Stimulated activated CD8-positive, alpha-beta memory T cell treated with anti-CD3 and anti-CD28 coated beads, Interleukin-12 subunit alpha, Interleukin-12 subunit beta, amount 100 ng/mL, for 4 hours (primary cell): Measurements from ENCODE around the gene SEC14L1.
"Not testable (repeated sequence)": the region's sequence is repeated elsewhere in the genome, so short reads cannot be mapped to it uniquely, and the experiment has no call there.

Source experiments
- DNase-seq: peaks from one replicate; pipeline ENCODE4 v3.0.0-alpha.2; 2020; ENCODE audit warnings: low read depth

SEC14L1 gene

DNA sequence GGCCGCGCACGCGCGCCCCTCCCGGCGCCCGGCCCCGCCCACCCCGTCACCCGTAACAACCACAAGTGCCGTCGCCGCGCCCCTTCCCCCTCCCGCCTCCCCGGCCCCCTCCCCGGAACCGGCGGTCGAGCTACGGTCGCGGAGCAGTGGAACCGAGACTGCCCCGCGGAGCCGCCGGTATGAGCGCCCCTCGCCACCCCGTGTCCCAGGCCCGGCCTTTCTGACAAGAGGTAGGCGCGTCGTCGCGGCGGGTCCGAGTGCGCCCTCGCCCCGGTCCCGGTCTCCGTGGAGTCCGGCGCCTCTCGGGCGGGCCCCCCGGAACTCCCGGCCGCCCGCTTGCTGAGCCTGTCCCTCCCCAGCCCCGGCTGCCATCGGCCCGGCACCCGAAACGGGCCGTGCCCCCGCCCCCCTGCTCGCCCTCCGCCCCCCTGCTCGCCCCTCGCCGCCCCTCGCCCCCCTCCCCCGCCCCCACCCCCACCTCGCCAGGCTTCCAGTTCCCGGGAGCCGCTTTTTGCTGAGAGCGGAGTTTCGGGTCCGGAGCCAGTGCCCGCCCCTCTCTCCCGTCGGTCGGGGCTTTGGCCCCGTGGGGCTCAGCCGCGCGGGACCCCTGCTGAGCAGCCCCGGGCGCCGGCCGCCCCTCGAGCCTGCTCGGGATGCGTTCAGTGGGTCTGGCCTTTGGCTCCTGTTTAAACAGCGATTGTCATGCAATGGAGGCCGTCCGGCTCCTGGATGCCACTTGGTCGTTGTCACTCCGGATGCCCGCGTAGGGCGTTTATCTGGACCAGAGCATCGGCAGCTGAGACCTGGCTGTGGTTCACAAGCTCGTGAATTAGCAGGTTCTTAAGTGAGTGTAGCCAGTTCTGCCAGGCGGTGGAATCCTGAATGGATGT, at the start of gene SEC14L1:
Gene SEC14L1 (plus strand): TSS at position 92 of the 890 bp plus-strand sequence. CDS start 2,628 bp downstream, outside the sequence.
- DNase-seq = peak; percentile 13

GRCh38 chr17:77092025-77092424, 48.7 kb upstream of the SEC14L1 start:
- no peak for DNase-seq

- DNase-seq = no peak
Measured at GRCh38 chr17:77095461-77095860, 45.3 kb upstream of the SEC14L1 start.

DNA sequence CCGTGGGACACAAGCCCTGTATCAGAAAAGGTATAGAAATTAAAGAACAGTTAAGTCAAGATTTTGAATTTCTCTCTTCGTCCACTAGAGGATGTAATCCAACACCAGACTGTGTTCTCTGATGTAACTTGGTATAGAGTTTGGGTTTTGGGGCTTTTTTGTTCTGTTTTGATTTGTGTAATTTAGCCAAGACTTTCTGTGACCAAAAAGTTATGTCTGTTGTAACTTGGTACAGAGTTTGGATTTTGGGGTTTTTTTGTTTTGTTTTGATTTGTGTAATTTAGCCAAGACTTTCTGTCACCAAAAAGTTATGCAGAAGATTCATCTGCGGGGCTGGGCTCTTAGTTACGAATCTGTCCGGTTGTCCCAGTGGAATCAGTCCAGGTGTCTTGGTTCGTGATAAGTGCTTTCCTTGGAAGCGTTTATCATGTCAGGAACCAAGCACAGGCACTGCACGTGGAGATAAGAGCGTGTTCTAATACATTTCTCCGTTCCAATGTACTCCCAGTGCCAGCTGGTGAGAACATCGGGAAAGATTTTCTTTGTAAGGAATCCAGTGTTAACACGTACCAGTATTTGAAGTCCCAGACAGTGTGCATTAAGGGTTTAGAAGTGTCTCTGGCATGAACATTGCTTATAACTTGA, 44.1 kb upstream of the SEC14L1 start:
- DNase-seq = no peak

- no peak for DNase-seq
Measured at GRCh38 chr17:77097631-77098180, 43.1 kb upstream of the SEC14L1 start.

- no peak for DNase-seq
Measured at GRCh38 chr17:77098884-77099545, 41.8 kb upstream of the SEC14L1 start.

DNA sequence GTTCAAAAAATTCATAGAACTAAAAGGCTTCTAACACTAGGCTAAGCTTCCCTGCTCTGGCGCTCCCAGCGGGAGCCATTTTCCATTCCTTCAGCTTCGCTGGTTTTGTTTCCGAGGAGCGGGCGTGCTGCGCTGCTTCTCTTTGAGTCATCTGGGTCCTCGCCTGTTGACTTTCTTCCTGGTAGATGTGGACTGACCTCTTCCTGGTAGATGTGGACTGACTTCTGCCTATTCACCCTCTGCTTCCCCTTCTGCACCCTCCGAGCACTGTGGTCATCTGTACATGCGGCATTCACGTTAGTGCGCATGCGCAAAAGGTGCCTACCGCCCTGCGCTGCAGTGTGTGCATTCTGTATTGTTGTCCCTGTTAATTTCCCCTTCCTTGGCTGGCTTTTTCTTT, 40.8 kb upstream of the SEC14L1 start:
- no peak for DNase-seq

- no peak for DNase-seq
Measured at GRCh38 chr17:77101521-77102410, 39.0 kb upstream of the SEC14L1 start.

GRCh38 chr17:77102411-77103134, 38.2 kb upstream of the SEC14L1 start:
- not testable (repeated sequence) for DNase-seq

GRCh38 chr17:77105706-77106105, 35.1 kb upstream of the SEC14L1 start:
- no peak for DNase-seq

- DNase-seq = no peak
Measured at GRCh38 chr17:77106874-77107358, 33.9 kb upstream of the SEC14L1 start.

DNA sequence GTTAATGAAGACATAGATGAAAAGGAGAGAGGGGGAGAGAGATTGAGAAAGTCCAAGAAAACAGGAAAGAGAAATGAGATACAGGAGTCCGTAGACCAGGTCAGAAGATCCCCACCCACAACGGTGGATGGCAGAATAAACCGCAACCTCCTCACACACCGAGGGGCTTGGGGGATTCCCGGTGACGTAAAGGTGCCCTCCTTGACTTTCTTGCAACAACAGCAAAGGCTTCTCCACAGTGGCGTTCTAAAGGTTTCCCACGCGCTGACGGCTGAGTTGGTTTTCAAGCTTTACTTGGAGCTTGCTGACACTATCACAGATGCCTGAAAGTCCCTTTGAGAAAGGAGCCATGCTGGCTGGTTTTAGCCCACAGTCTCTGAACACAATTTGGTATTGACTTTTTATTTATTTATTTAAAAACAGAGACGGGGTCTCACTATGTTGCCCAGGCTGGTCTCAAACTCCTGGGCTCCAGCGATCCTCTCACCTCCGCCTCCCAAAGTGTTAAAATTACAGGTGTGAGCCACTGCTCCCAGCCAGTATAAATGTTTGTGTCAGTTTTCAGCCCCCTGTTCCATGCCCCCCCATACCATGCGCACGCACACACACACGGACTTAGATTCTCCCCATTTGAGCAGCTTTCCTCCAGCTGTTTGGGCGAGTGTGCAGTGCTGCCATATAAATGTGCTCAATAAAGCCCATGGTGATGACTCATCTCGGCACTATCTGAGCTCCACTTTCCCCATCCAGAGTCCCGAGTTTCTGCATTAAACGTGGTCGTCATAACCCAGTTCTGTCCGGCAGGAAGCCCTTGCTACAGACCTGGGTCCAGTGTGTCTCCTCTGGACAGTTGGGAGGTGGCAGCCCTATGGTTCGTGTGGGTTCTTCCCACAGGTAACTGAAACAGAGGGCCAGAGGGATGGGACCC, 33.0 kb upstream of the SEC14L1 start:
- peak; percentile 60 for DNase-seq

- DNase-seq = no peak
Measured at GRCh38 chr17:77109159-77109759, 31.5 kb upstream of the SEC14L1 start.

DNA sequence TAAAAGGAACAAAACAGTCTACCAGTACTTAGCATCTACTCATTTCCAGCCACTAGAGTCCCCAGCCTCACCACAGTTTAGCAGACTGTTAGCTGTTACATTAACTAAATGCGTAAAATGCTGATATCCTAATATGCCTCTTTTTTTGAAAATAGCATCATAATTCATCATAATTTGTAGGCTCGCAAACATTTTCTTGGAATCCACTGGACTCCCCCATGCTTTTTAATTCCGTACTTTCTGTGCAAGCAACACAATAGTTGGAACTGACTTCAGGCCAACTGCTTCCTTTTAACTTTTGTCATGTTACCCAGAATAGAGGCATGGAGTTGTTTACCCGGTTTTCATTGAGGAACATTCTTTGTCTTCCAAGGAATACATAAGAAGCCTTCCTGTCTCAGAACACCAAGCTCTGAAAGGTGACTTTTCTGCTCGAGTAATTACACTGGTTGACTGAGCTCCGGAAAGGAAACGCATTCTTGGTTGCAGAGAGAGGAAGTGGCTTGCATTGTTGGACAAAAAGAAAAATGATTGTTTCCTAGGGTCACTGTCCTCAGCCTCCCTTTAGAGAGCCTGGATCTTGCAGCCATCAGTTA, 30.9 kb upstream of the SEC14L1 start:
- no peak for DNase-seq

GRCh38 chr17:77111165-77111933, 29.4 kb upstream of the SEC14L1 start:
- DNase-seq = not testable (repeated sequence)

DNA sequence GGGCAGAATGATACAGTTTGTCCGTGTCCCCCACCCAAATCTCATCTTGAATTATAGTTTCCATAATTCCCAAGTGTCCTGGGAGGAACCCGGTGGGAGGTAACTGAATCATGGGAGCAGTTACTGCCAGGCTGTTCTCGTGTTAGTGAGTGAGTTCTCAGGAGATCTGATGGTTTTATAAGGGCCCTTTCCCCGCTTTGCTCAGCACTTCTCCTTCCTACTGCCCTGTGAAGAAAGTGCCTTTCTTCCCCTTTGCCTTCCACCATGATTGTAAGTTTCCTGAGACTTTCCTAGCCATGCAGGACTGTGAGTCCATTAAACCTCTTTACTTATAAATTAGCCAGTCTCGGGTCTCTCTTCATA, 28.9 kb upstream of the SEC14L1 start:
- DNase-seq = no peak

- DNase-seq = no peak
Measured at GRCh38 chr17:77115510-77115909, 25.3 kb upstream of the SEC14L1 start.

DNA sequence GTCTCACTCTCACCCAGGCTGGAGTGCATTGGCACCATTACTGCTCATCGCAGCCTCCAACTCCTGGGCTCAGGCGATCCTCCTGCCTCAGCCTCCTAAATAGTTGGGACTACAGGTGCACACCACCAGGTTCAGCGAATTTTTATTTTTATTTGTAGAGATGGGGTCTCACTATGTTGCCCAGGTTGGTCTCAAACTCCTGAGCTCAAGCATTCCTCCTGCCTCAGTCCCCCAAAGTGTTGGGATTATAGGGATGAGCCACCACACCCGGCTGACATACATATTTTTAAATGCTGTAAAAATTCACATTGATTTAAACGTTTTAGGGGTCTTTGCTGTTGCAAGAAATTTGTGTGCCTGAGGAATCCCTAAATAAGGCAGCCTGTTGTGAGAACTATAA, 24.8 kb upstream of the SEC14L1 start:
- no peak for DNase-seq
